ENCODE measurements around the gene GNG8.

DNA sequence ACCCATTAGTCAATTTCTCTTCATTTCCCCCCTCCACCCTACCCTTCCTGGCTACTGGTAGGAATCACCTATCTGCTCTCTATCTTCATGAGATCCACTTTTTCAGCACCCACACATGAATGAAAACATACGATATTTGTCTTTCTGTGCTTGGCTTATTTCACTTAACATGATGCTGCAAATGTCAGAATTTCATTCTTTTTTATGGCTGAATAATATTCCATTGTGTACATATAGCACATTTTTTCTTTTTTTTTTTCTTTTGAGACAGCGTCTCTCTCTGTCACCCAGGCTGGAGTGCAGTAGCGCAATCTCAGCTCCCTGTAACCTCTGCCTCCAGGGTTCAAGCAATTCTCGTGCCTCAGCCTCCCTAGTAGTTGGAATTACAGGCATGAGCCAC lies 44.7 kb downstream of the GNG8 start:
- TF ChIP-seq FOXK2 (IDR thresholded peaks at IDR 0.05) = no peak
- TF ChIP-seq SUZ12 (IDR thresholded peaks at IDR 0.05) = no peak
- TF ChIP-seq CTBP1 (IDR thresholded peaks at IDR 0.05; ENCODE audit: borderline replicate concordance) = no peak
- no peak for TF ChIP-seq FOXM1 (IDR thresholded peaks at IDR 0.05; ENCODE audit: borderline replicate concordance)
